NB4 (cell line): ENCODE measurements around the gene PEX26.
"Not testable (repeated sequence)": the region's sequence is repeated elsewhere in the genome, so short reads cannot be mapped to it uniquely, and the experiment has no call there.

ENCODE experiments used
- DNase-seq: peaks from one replicate; pipeline ENCODE4 v3.0.0; 2010; ENCODE audit warnings: low read depth
- H3K4me3 ChIP-seq: one replicate; pipeline ENCODE4 v1.5.1; 2011; ENCODE audit warnings: mild to moderate bottlenecking, low read depth, low read length, moderate library complexity
- CTCF ChIP-seq: IDR thresholded peaks from one replicate; pipeline ENCODE4 v1.5.1; 2012; ENCODE audit warnings: low read depth, low read length
- MAX ChIP-seq: IDR thresholded peaks from 2 replicates; pipeline ENCODE4 v1.6.1; 2011; ENCODE audit warnings: low read depth, low read length
- MYC ChIP-seq: IDR thresholded peaks from 2 replicates; pipeline ENCODE4 v1.6.1; 2011; ENCODE audit warnings: low read depth, low read length
- POLR2A ChIP-seq: IDR thresholded peaks from 2 replicates; pipeline ENCODE4 v1.6.1; 2011; ENCODE audit warnings: mild to moderate bottlenecking; ENCODE audit not compliant: insufficient read length; ENCODE audit errors: extremely low read depth

The PEX26 gene

GRCh38 chr22:18073467-18073866 lies 4.3 kb upstream of the PEX26 start:
- TF ChIP-seq POLR2A (no peak), MYC (no peak), CTCF (no peak), MAX (no peak)
- no peak overlapping the region for H3K4me3 ChIP-seq
- DNase-seq: no peak

- H3K4me3 ChIP-seq, DNase-seq: not testable (repeated sequence)
Measured at GRCh38 chr22:18073927-18074326, 3.9 kb upstream of the PEX26 start.

- H3K4me3 ChIP-seq: no peak overlapping the region
- no peak for DNase-seq
- TF ChIP-seq MAX (no peak), MYC (no peak), CTCF (no peak), POLR2A (no peak)
Measured at GRCh38 chr22:18075101-18075719, 2.6 kb upstream of the PEX26 start.

- peak; percentile 78 for DNase-seq
- peak overlapping the region; percentile 94 for H3K4me3 ChIP-seq
- no peak for TF ChIP-seq MYC
- peak; percentile 49 for TF ChIP-seq CTCF
Measured at GRCh38 chr22:18075720-18076497, 1.9 kb upstream of the PEX26 start.

- no peak for DNase-seq
- no peak for TF ChIP-seq MAX
- TF ChIP-seq CTCF: no peak
- TF ChIP-seq POLR2A: no peak
- TF ChIP-seq MYC: no peak
Measured at GRCh38 chr22:18077087-18077638, 627 bp upstream of the PEX26 start.

GRCh38 chr22:18078329-18079041 lies 695 bp downstream of the PEX26 start:
- DNase-seq: peak; percentile 69
- peak overlapping the region; percentile 99 for H3K4me3 ChIP-seq
- TF ChIP-seq POLR2A: peak; percentile 4
- no peak for TF ChIP-seq MYC

More at GRCh38 chr22:18077087-18077638, 627 bp upstream of the PEX26 start:
- peak overlapping the region; percentile 94 for H3K4me3 ChIP-seq

GRCh38 chr22:18079706-18080233 lies 2.0 kb downstream of the PEX26 start:
- no peak for DNase-seq
- peak overlapping the region; percentile 99 for H3K4me3 ChIP-seq
- no peak for TF ChIP-seq CTCF
- no peak for TF ChIP-seq POLR2A
- no peak for TF ChIP-seq MYC
- TF ChIP-seq MAX: no peak
